Trophoblast cell (in vitro differentiated cells and primary cell): Measurements from ENCODE around the gene BSN.

Source experiments
- DNase-seq, 2 donors: peaks; one replicate each; pipeline ENCODE4 v3.0.0-alpha.2; 2016
- H2AFZ ChIP-seq: 2 replicates; pipeline ENCODE4 v1.6.1; 2013; ENCODE audit warnings: low read length, moderate library complexity, mild to moderate bottlenecking; ENCODE audit not compliant: insufficient read depth, poor library complexity
- H2AK5ac ChIP-seq: 2 replicates; pipeline ENCODE4 v1.6.1; 2013; ENCODE audit warnings: mild to moderate bottlenecking, low read length
- H2BK120ac ChIP-seq: 2 replicates; pipeline ENCODE4 v1.6.1; 2013; ENCODE audit warnings: low read length, mild to moderate bottlenecking, moderate library complexity; ENCODE audit not compliant: insufficient read depth, poor library complexity
- H2BK12ac ChIP-seq: 2 replicates; pipeline ENCODE4 v1.6.1; 2013; ENCODE audit warnings: mild to moderate bottlenecking, low read length, moderate library complexity
- H2BK5ac ChIP-seq: 2 replicates; pipeline ENCODE4 v1.6.1; 2013; ENCODE audit warnings: low read length, low read depth, moderate library complexity, mild to moderate bottlenecking; ENCODE audit not compliant: poor library complexity
- H3K14ac ChIP-seq: 2 replicates; pipeline ENCODE4 v1.6.1; 2013; ENCODE audit warnings: mild to moderate bottlenecking, low read length
- H3K18ac ChIP-seq: 2 replicates; pipeline ENCODE4 v1.6.1; 2013; ENCODE audit warnings: mild to moderate bottlenecking, low read length
- H3K23ac ChIP-seq: 2 replicates; pipeline ENCODE4 v1.6.1; 2013; ENCODE audit warnings: low read length
- H3K27ac ChIP-seq: 2 replicates; pipeline ENCODE4 v1.5.1; 2013; ENCODE audit warnings: low read depth, mild to moderate bottlenecking, inconsistent platforms, low read length, moderate library complexity
- H3K27me3 ChIP-seq: 2 replicates; pipeline ENCODE4 v1.6.1; 2013; ENCODE audit warnings: inconsistent platforms, mild to moderate bottlenecking, low read length, moderate library complexity; ENCODE audit not compliant: insufficient read depth
- H3K36me3 ChIP-seq, 2 experiments: 1 replicate in 1 of 2; 2 replicates in 1 of 2; pipeline ENCODE4 v1.6.1; 2013; ENCODE audit warnings: low read length in 2 of 2, mild to moderate bottlenecking in 2 of 2, moderate library complexity in 1 of 2; ENCODE audit not compliant: insufficient read depth in 2 of 2, control insufficient read depth in 1 of 2
- H3K4ac ChIP-seq: 2 replicates; pipeline ENCODE4 v1.6.1; 2013; ENCODE audit warnings: low read depth, mild to moderate bottlenecking, low read length, moderate library complexity
- H3K4me1 ChIP-seq, 2 experiments: 1 replicate in 1 of 2; 2 replicates in 1 of 2; pipeline ENCODE4 v1.6.1; 2013; ENCODE audit warnings: low read length in 2 of 2, mild to moderate bottlenecking in 2 of 2, moderate library complexity in 1 of 2; ENCODE audit not compliant: insufficient read depth in 2 of 2, control insufficient read depth in 1 of 2
- H3K4me2 ChIP-seq: 2 replicates; pipeline ENCODE4 v1.6.1; 2013; ENCODE audit warnings: inconsistent platforms, mild to moderate bottlenecking, low read length, moderate library complexity
- H3K4me3 ChIP-seq: 2 replicates; pipeline ENCODE4 v1.5.1; 2013; ENCODE audit warnings: mild to moderate bottlenecking, low read depth, low read length, inconsistent platforms
- H3K79me1 ChIP-seq: one replicate; pipeline ENCODE4 v1.6.1; 2013; ENCODE audit warnings: low read length
- H3K79me2 ChIP-seq: 2 replicates; pipeline ENCODE4 v1.6.1; 2013; ENCODE audit warnings: low read length, mild to moderate bottlenecking; ENCODE audit not compliant: control insufficient read depth, insufficient read depth, poor library complexity
- H3K9ac ChIP-seq: 2 replicates; pipeline ENCODE4 v1.6.1; 2013; ENCODE audit warnings: mild to moderate bottlenecking, low read length
- H3K9me3 ChIP-seq: 2 replicates; pipeline ENCODE4 v1.6.1; 2013; ENCODE audit warnings: low read depth, mild to moderate bottlenecking, control low read depth, inconsistent platforms, low read length; ENCODE audit not compliant: insufficient read depth
- H4K12ac ChIP-seq: 2 replicates; pipeline ENCODE4 v1.6.1; 2013; ENCODE audit warnings: low read depth, mild to moderate bottlenecking, low read length, moderate library complexity
- H4K8ac ChIP-seq: 2 replicates; pipeline ENCODE4 v1.6.1; 2013; ENCODE audit warnings: low read depth, mild to moderate bottlenecking, low read length, moderate library complexity
- H4K91ac ChIP-seq: one replicate; pipeline ENCODE4 v1.6.1; 2013; ENCODE audit warnings: low read depth, mild to moderate bottlenecking, low read length, moderate library complexity
- WGBS: extraction: QIAGEN DNeasy Blood & Tissue Kit; methylation state at CpG from one replicate; pipeline ENCODE4 v1.1.7; 2013; ENCODE audit warnings: missing lambda C conversion rate; ENCODE audit not compliant: insufficient read length, insufficient coverage; ENCODE audit errors: extremely low coverage; 5-methylcytosine and 5-hydroxymethylcytosine counted together

BSN gene

DNA sequence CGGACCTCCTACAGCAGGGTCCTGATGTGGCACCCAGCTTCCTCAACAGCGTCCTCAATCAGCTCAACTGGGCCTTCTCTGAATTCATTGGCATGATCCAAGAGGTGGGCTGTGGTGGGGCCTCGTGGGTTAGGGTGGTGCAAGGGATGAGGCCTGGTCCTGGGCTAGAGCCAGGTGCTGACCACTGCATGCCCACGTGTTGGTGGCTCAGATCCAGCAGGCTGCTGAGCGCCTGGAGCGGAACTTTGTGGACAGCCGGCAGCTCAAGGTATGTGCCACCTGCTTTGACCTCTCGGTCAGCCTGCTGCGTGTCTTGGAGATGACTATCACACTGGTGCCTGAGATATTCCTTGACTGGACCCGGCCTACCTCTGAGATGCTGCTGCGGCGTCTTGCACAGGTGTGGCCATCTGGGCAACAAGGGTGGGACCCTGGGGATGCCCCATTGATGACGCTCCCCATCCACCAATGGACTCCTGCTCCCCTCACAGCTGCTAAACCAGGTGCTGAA, 161.4 kb downstream of the BSN start:
- H3K4me1 ChIP-seq = peaks cover 5 to 11% of the 10 kb centered on the region in 2 experiments
- H4K91ac ChIP-seq = no peak overlapping the region
- H3K27ac ChIP-seq = no peak overlapping the region
- no peaks in the 10 kb centered on the region for H3K79me2 ChIP-seq
- no peak overlapping the region for H2AFZ ChIP-seq
- no peak overlapping the region for H2AK5ac ChIP-seq
- no peak overlapping the region for H3K4me3 ChIP-seq
- WGBS = no CpG with 5 or more reads among the region's 13 CpGs
- no peak overlapping the region for H3K4ac ChIP-seq
- H3K9me3 ChIP-seq = peaks cover 7% of the 10 kb centered on the region
- H2BK120ac ChIP-seq = no peak overlapping the region
- H4K12ac ChIP-seq = no peak overlapping the region
- no peaks in the 10 kb centered on the region for H3K79me1 ChIP-seq
- no peak overlapping the region for H3K4me2 ChIP-seq
- no peak overlapping the region for H4K8ac ChIP-seq
- peaks cover 13 to 25% of the 10 kb centered on the region in 2 experiments for H3K36me3 ChIP-seq
- H3K14ac ChIP-seq = no peak overlapping the region
- no peak overlapping the region for H3K23ac ChIP-seq
- no peak overlapping the region for H3K18ac ChIP-seq
- no peaks in the 10 kb centered on the region for H3K27me3 ChIP-seq
- H2BK5ac ChIP-seq = no peak overlapping the region
- H2BK12ac ChIP-seq = no peak overlapping the region
- no peak overlapping the region for H3K9ac ChIP-seq
- peak; percentile 30 to 40 for DNase-seq

DNA sequence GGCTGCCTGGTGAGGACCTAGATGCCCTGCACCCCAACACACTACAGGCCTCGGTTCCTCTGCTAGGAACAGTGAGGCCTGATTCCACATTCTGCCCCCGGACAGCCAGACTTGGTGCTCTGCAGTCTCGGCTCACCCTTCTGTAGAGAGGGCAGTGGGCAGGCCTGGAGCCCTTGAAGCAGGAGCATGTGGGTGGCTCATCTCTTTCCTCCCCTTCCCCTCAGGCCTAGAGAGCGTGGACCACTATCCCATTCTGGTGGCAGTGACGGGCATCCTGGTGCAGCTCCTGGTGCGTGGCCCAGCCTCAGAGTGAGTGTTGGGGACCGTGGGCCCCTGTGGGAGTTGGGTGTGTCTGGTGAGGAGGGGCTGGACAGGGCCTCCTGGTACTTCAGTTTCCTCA, 161.9 kb downstream of the BSN start:
- Histone ChIP-seq H3K9me3 (peaks cover 7% of the 10 kb centered on the region), H4K8ac (no peak overlapping the region), H2BK120ac (no peak overlapping the region), H3K14ac (no peak overlapping the region), H3K4me1 (peaks cover 5 to 11% of the 10 kb centered on the region in 2 experiments), H3K79me1 (no peaks in the 10 kb centered on the region), H3K4me2 (no peak overlapping the region), H3K79me2 (no peaks in the 10 kb centered on the region), H3K4ac (no peak overlapping the region), H3K4me3 (no peak overlapping the region), H3K27me3 (no peaks in the 10 kb centered on the region), H2AK5ac (no peak overlapping the region), H2BK12ac (no peak overlapping the region), H3K9ac (no peak overlapping the region), H2AFZ (no peak overlapping the region), H4K91ac (no peak overlapping the region), H3K36me3 (peaks cover 18 to 30% of the 10 kb centered on the region in 2 experiments), H3K23ac (no peak overlapping the region), H4K12ac (no peak overlapping the region), H3K18ac (no peak overlapping the region), H3K27ac (no peak overlapping the region), H2BK5ac (no peak overlapping the region)
- DNase-seq = no peak
- WGBS = no CpG with 5 or more reads among the region's 7 CpGs

GRCh38 chr3:49716691-49717210, 162.5 kb downstream of the BSN start:
- DNase-seq = no peak
- H3K9me3 ChIP-seq = peaks cover 7% of the 10 kb centered on the region
- H3K4ac ChIP-seq = no peak overlapping the region
- no peak overlapping the region for H4K12ac ChIP-seq
- no peak overlapping the region for H2AK5ac ChIP-seq
- H3K4me1 ChIP-seq = peaks cover 5 to 11% of the 10 kb centered on the region in 2 experiments
- H4K8ac ChIP-seq = no peak overlapping the region
- no peaks in the 10 kb centered on the region for H3K79me2 ChIP-seq
- no peak overlapping the region for H3K23ac ChIP-seq
- no peak overlapping the region for H2BK120ac ChIP-seq
- no peak overlapping the region for H4K91ac ChIP-seq
- H2BK12ac ChIP-seq = no peak overlapping the region
- H3K4me3 ChIP-seq = no peak overlapping the region
- H3K79me1 ChIP-seq = no peaks in the 10 kb centered on the region
- H3K9ac ChIP-seq = no peak overlapping the region
- H2BK5ac ChIP-seq = no peak overlapping the region
- no peak overlapping the region for H3K14ac ChIP-seq
- no CpG with 5 or more reads among the region's 16 CpGs for WGBS
- no peak overlapping the region for H3K4me2 ChIP-seq
- H3K36me3 ChIP-seq = peaks cover 24 to 36% of the 10 kb centered on the region in 2 experiments
- no peak overlapping the region for H3K27ac ChIP-seq
- no peaks in the 10 kb centered on the region for H3K27me3 ChIP-seq
- H3K18ac ChIP-seq = no peak overlapping the region
- H2AFZ ChIP-seq = no peak overlapping the region

- H3K27me3 ChIP-seq = no peaks in the 10 kb centered on the region
- no peak overlapping the region for H3K9ac ChIP-seq
- H3K18ac ChIP-seq = no peak overlapping the region
- no CpG with 5 or more reads among the region's 14 CpGs for WGBS
- peaks cover 9% of the 10 kb centered on the region for H3K9me3 ChIP-seq
- no peaks in the 10 kb centered on the region for H3K79me2 ChIP-seq
- H3K4ac ChIP-seq = no peak overlapping the region
- H3K4me1 ChIP-seq = peaks cover 5 to 8% of the 10 kb centered on the region in 2 experiments
- H3K4me2 ChIP-seq = no peak overlapping the region
- H4K12ac ChIP-seq = no peak overlapping the region
- no peak overlapping the region for H2BK5ac ChIP-seq
- no peak overlapping the region for H2AK5ac ChIP-seq
- H2BK120ac ChIP-seq = no peak overlapping the region
- no peak overlapping the region for H3K27ac ChIP-seq
- no peak overlapping the region for H3K23ac ChIP-seq
- DNase-seq = no peak
- no peak overlapping the region for H4K91ac ChIP-seq
- H3K4me3 ChIP-seq = no peak overlapping the region
- H3K36me3 ChIP-seq = peaks cover 30 to 42% of the 10 kb centered on the region in 2 experiments
- H3K79me1 ChIP-seq = no peaks in the 10 kb centered on the region
- H4K8ac ChIP-seq = no peak overlapping the region
- H2AFZ ChIP-seq = no peak overlapping the region
- no peak overlapping the region for H2BK12ac ChIP-seq
- H3K14ac ChIP-seq = no peak overlapping the region
These were observed 163.1 kb downstream of the BSN start for GRCh38 chr3:49717211-49717958.
